Measurements from ENCODE around the gene CEBPA.

- TF ChIP-seq, protein P1, sequence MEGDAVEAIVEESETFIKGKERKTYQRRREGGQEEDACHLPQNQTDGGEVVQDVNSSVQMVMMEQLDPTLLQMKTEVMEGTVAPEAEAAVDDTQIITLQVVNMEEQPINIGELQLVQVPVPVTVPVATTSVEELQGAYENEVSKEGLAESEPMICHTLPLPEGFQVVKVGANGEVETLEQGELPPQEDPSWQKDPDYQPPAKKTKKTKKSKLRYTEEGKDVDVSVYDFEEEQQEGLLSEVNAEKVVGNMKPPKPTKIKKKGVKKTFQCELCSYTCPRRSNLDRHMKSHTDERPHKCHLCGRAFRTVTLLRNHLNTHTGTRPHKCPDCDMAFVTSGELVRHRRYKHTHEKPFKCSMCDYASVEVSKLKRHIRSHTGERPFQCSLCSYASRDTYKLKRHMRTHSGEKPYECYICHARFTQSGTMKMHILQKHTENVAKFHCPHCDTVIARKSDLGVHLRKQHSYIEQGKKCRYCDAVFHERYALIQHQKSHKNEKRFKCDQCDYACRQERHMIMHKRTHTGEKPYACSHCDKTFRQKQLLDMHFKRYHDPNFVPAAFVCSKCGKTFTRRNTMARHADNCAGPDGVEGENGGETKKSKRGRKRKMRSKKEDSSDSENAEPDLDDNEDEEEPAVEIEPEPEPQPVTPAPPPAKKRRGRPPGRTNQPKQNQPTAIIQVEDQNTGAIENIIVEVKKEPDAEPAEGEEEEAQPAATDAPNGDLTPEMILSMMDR (IDR thresholded peaks at IDR 0.05; ENCODE audit: insufficient read depth, low read length), result no peak
- TF ChIP-seq SPI1 (IDR thresholded peaks at IDR 0.05; ENCODE audit: borderline replicate concordance, low read depth) (no peak), GABPA (IDR thresholded peaks at IDR 0.05; ENCODE audit: low read depth) (no peak)
- TF ChIP-seq, protein P2, sequence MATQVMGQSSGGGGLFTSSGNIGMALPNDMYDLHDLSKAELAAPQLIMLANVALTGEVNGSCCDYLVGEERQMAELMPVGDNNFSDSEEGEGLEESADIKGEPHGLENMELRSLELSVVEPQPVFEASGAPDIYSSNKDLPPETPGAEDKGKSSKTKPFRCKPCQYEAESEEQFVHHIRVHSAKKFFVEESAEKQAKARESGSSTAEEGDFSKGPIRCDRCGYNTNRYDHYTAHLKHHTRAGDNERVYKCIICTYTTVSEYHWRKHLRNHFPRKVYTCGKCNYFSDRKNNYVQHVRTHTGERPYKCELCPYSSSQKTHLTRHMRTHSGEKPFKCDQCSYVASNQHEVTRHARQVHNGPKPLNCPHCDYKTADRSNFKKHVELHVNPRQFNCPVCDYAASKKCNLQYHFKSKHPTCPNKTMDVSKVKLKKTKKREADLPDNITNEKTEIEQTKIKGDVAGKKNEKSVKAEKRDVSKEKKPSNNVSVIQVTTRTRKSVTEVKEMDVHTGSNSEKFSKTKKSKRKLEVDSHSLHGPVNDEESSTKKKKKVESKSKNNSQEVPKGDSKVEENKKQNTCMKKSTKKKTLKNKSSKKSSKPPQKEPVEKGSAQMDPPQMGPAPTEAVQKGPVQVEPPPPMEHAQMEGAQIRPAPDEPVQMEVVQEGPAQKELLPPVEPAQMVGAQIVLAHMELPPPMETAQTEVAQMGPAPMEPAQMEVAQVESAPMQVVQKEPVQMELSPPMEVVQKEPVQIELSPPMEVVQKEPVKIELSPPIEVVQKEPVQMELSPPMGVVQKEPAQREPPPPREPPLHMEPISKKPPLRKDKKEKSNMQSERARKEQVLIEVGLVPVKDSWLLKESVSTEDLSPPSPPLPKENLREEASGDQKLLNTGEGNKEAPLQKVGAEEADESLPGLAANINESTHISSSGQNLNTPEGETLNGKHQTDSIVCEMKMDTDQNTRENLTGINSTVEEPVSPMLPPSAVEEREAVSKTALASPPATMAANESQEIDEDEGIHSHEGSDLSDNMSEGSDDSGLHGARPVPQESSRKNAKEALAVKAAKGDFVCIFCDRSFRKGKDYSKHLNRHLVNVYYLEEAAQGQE (IDR thresholded peaks at IDR 0.05; ENCODE audit: insufficient replicate concordance, low read depth), result no peak
Observed at GRCh38 chr19:33320636-33321035, 18.3 kb upstream of the CEBPA start.

All from HL-60 (cell line).